Measurements from ENCODE around the gene RSU1. TPM values are rescaled to one million over a fixed set of nuclear protein-coding genes. Genes with fewer than 3 reads are reported as not detected.
"Not testable (repeated sequence)": the region's sequence is repeated elsewhere in the genome, so short reads cannot be mapped to it uniquely, and the experiment has no call there.

RSU1 gene
- total RNA-seq, 4 donors from 2014 or later: 57.5 to 121 (median 81.6) TPM

GRCh38 chr10:16765509-16766375, 51.5 kb downstream of the RSU1 start:
- no peak for ATAC-seq (ENCODE audit: low FRiP score)
- no peak for TF ChIP-seq CTCF (IDR thresholded peaks at IDR 0.05)
- no peak for DNase-seq (ENCODE audit: low spot score)

- no peak for TF ChIP-seq CTCF (IDR thresholded peaks at IDR 0.05)
- ATAC-seq (ENCODE audit: low FRiP score) (no peak), DNase-seq (ENCODE audit: low spot score) (no peak)
Observed at GRCh38 chr10:16761300-16761699, 55.9 kb downstream of the RSU1 start.

GRCh38 chr10:16756561-16757221, 60.5 kb downstream of the RSU1 start:
- ATAC-seq (ENCODE audit: low FRiP score): no peak
- no peak for TF ChIP-seq CTCF (IDR thresholded peaks at IDR 0.05)
- no peak for DNase-seq (ENCODE audit: low spot score)

GRCh38 chr10:16754765-16755164, 62.5 kb downstream of the RSU1 start:
- no peak for TF ChIP-seq CTCF (IDR thresholded peaks at IDR 0.05)
- no peak for ATAC-seq (ENCODE audit: low FRiP score)
- DNase-seq (ENCODE audit: low spot score): no peak

- not testable (repeated sequence) for ATAC-seq (ENCODE audit: low FRiP score); DNase-seq (ENCODE audit: low spot score)
Observed at GRCh38 chr10:16752849-16753248, 64.4 kb downstream of the RSU1 start.

- no peak for ATAC-seq (ENCODE audit: low FRiP score)
- DNase-seq (ENCODE audit: low spot score): no peak
- TF ChIP-seq CTCF (IDR thresholded peaks at IDR 0.05): no peak
Observed at GRCh38 chr10:16752099-16752498, 65.1 kb downstream of the RSU1 start.

GRCh38 chr10:16751244-16751643, 66.0 kb downstream of the RSU1 start:
- DNase-seq (ENCODE audit: low spot score): no peak
- no peak for TF ChIP-seq CTCF (IDR thresholded peaks at IDR 0.05)

More at GRCh38 chr10:16751244-16751643, 66.0 kb downstream of the RSU1 start:
- ATAC-seq (ENCODE audit: low FRiP score): no peak
